GM19025 (cell line): ENCODE results near the gene HINT2.

Source experiments
- ATAC-seq: cut with Tn5 transposase; IDR thresholded peaks from one replicate; pipeline ENCODE4 v1.9.1; 2021; ENCODE audit warnings: mild to moderate bottlenecking, low read depth, moderate library complexity; ENCODE audit not compliant: unreplicated experiment

HINT2 gene

GRCh38 chr9:35789541-35789940 lies 25.3 kb downstream of the HINT2 start:
- no peak for ATAC-seq

- no peak for ATAC-seq
These were observed 31.4 kb downstream of the HINT2 start for GRCh38 chr9:35783418-35783817.

GRCh38 chr9:35781066-35781465 lies 33.8 kb downstream of the HINT2 start:
- ATAC-seq: no peak

- no peak for ATAC-seq
These were observed 36.3 kb downstream of the HINT2 start for GRCh38 chr9:35778496-35778895.

- ATAC-seq: no peak
These were observed 38.8 kb downstream of the HINT2 start for GRCh38 chr9:35776018-35776417.

GRCh38 chr9:35774907-35775635 lies 39.8 kb downstream of the HINT2 start:
- ATAC-seq: no peak

GRCh38 chr9:35771943-35772342 lies 42.9 kb downstream of the HINT2 start:
- no peak for ATAC-seq

- no peak for ATAC-seq
These were observed 43.3 kb downstream of the HINT2 start for GRCh38 chr9:35771534-35771933.

GRCh38 chr9:35771075-35771433 lies 43.8 kb downstream of the HINT2 start:
- no peak for ATAC-seq

- ATAC-seq: no peak
These were observed 45.1 kb downstream of the HINT2 start for GRCh38 chr9:35769763-35770162.

- no peak for ATAC-seq
These were observed 47.4 kb downstream of the HINT2 start for GRCh38 chr9:35767458-35767857.

- ATAC-seq: no peak
These were observed 47.8 kb downstream of the HINT2 start for GRCh38 chr9:35766997-35767396.

GRCh38 chr9:35763803-35764202 lies 51.0 kb downstream of the HINT2 start:
- ATAC-seq: no peak

GRCh38 chr9:35763181-35763580 lies 51.7 kb downstream of the HINT2 start:
- no peak for ATAC-seq
